Measurements from ENCODE around the gene SCNN1A. TPM values are rescaled to one million over a fixed set of nuclear protein-coding genes. Genes with fewer than 3 reads are reported as not detected.

The SCNN1A gene
- total and polyA plus RNA-seq, 2 of the 13 experiments (the other 11 are each of a cell fraction or from before 2014, with no cell fraction given), result 1.5 to 14.6 TPM

DNA sequence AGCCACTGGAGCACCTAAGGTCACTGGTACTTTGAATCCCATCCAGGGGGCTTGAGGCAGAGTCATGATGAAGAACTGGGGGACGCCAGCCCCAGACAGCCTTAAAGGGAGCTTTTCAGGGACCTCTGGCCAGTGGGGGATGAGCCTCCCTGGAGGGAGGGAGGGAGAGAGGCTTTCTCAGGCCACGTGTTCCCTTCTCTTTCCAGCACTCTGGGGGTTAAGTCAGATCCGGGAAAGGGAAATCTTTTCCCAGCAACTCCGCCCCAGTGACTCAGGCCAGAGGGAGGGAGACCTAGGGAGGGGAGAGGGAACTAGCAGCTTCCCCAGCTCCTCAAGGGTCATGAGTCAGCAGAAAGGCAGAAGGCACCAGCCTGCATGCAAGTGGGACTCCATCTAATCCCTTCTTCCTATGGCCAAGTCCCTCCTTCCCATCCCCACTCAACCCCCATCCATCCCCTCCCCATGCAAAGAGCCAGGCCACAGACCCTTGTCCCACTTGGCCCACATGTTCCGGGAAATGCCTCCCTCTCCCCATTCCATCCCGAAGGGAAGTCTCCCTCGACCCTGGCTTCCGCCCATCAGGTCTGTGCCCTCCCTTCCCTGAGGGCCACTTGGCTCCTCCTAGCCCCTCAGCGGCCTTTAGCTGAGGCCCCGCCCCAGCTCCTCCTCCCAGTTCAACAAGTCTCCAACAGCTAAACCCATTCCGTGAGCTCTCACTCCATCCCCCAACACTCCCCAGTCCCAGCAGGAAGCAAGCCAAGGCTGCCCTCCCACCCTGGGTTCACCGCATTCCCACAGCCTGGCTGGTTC lies 39.1 kb downstream of the SCNN1A start (continued):
- TF ChIP-seq, protein P1, sequence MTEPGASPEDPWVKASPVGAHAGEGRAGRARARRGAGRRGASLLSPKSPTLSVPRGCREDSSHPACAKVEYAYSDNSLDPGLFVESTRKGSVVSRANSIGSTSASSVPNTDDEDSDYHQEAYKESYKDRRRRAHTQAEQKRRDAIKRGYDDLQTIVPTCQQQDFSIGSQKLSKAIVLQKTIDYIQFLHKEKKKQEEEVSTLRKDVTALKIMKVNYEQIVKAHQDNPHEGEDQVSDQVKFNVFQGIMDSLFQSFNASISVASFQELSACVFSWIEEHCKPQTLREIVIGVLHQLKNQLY (CRISPR knock-in tag; IDR thresholded peaks at IDR 0.05), result no peak; the same call in 1 of the 2 replicates
- TF ChIP-seq PAF1 (CRISPR knock-in tag; IDR thresholded peaks at IDR 0.05) (0 out of 2 replicates have a peak, but pooled peaks have one; percentile 14), DNMT3B (CRISPR knock-in tag; conservative IDR thresholded peaks at IDR 0.05) (peak; percentile 98), ZMYM4 (CRISPR knock-in tag; IDR thresholded peaks at IDR 0.05) (no peak; the same call in 1 of the 2 replicates), ZNF552 (CRISPR knock-in tag; IDR thresholded peaks at IDR 0.05; ENCODE audit: borderline replicate concordance) (no peak), CC2D1A (CRISPR knock-in tag; IDR thresholded peaks at IDR 0.05) (0 out of 2 replicates have a peak, but pooled peaks have one; percentile 8), XRCC5 (optimal IDR thresholded peaks at IDR 0.05; ENCODE audit: low read length) (peak; percentile 63), PHF21A (CRISPR knock-in tag; IDR thresholded peaks at IDR 0.05) (peak; percentile 53), TARDBP (CRISPR knock-in tag; IDR thresholded peaks at IDR 0.05) (peak; percentile 54; the same call in 1 of the 2 replicates), MXI1 (IDR thresholded peaks at IDR 0.05; ENCODE audit: borderline replicate concordance, low read depth, low read length) (peak; percentile 58; the same call in 1 of the 3 replicates), ZNF557 (CRISPR knock-in tag; IDR thresholded peaks at IDR 0.05) (peak; percentile 17; the same call in 1 of the 2 replicates), FOXA1 (IDR thresholded peaks at IDR 0.05) (no peak), FOXA1 (CRISPR knock-in tag; IDR thresholded peaks at IDR 0.05) (0 out of 2 replicates have a peak, but pooled peaks have one; percentile 23), ZSCAN30 (CRISPR knock-in tag; IDR thresholded peaks at IDR 0.05) (peak; percentile 89; the same call in 1 of the 2 replicates), ELF4 (CRISPR knock-in tag; IDR thresholded peaks at IDR 0.05; ENCODE audit: borderline replicate concordance) (peak; percentile 81; the same call in 1 of the 2 replicates), YY1 (IDR thresholded peaks at IDR 0.05; ENCODE audit: insufficient read depth, insufficient replicate concordance, low read depth, low read length) (peak; percentile 29), HES4 (CRISPR knock-in tag; IDR thresholded peaks at IDR 0.05; ENCODE audit: borderline replicate concordance) (peak; percentile 14; the same call in 1 of the 2 replicates), ZNF350 (CRISPR knock-in tag; IDR thresholded peaks at IDR 0.05; ENCODE audit: borderline replicate concordance, low read depth) (no peak), ZNF850 (CRISPR knock-in tag; conservative IDR thresholded peaks at IDR 0.05) (no peak)
- TF ChIP-seq, protein P2, sequence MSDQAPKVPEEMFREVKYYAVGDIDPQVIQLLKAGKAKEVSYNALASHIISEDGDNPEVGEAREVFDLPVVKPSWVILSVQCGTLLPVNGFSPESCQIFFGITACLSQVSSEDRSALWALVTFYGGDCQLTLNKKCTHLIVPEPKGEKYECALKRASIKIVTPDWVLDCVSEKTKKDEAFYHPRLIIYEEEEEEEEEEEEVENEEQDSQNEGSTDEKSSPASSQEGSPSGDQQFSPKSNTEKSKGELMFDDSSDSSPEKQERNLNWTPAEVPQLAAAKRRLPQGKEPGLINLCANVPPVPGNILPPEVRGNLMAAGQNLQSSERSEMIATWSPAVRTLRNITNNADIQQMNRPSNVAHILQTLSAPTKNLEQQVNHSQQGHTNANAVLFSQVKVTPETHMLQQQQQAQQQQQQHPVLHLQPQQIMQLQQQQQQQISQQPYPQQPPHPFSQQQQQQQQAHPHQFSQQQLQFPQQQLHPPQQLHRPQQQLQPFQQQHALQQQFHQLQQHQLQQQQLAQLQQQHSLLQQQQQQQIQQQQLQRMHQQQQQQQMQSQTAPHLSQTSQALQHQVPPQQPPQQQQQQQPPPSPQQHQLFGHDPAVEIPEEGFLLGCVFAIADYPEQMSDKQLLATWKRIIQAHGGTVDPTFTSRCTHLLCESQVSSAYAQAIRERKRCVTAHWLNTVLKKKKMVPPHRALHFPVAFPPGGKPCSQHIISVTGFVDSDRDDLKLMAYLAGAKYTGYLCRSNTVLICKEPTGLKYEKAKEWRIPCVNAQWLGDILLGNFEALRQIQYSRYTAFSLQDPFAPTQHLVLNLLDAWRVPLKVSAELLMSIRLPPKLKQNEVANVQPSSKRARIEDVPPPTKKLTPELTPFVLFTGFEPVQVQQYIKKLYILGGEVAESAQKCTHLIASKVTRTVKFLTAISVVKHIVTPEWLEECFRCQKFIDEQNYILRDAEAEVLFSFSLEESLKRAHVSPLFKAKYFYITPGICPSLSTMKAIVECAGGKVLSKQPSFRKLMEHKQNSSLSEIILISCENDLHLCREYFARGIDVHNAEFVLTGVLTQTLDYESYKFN (CRISPR knock-in tag; conservative IDR thresholded peaks at IDR 0.05), result peak; percentile 62; the same call in 1 of the 2 replicates
- TF ChIP-seq, protein P3, sequence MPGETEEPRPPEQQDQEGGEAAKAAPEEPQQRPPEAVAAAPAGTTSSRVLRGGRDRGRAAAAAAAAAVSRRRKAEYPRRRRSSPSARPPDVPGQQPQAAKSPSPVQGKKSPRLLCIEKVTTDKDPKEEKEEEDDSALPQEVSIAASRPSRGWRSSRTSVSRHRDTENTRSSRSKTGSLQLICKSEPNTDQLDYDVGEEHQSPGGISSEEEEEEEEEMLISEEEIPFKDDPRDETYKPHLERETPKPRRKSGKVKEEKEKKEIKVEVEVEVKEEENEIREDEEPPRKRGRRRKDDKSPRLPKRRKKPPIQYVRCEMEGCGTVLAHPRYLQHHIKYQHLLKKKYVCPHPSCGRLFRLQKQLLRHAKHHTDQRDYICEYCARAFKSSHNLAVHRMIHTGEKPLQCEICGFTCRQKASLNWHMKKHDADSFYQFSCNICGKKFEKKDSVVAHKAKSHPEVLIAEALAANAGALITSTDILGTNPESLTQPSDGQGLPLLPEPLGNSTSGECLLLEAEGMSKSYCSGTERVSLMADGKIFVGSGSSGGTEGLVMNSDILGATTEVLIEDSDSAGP (CRISPR knock-in tag; IDR thresholded peaks at IDR 0.05; ENCODE audit: borderline replicate concordance), result peak; percentile 68
- TF ChIP-seq, protein P4, sequence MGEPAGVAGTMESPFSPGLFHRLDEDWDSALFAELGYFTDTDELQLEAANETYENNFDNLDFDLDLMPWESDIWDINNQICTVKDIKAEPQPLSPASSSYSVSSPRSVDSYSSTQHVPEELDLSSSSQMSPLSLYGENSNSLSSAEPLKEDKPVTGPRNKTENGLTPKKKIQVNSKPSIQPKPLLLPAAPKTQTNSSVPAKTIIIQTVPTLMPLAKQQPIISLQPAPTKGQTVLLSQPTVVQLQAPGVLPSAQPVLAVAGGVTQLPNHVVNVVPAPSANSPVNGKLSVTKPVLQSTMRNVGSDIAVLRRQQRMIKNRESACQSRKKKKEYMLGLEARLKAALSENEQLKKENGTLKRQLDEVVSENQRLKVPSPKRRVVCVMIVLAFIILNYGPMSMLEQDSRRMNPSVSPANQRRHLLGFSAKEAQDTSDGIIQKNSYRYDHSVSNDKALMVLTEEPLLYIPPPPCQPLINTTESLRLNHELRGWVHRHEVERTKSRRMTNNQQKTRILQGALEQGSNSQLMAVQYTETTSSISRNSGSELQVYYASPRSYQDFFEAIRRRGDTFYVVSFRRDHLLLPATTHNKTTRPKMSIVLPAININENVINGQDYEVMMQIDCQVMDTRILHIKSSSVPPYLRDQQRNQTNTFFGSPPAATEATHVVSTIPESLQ (CRISPR knock-in tag; conservative IDR thresholded peaks at IDR 0.05), result no peak

Data from HepG2 (cell line).